ENCODE data around the gene CCNQ.

GRCh38 chrX:153608376-153608775, 9.4 kb upstream of the CCNQ start:
- TF ChIP-seq CTCF (IDR thresholded peaks at IDR 0.05; ENCODE audit: insufficient read depth, low read depth, low read length) (no peak), EZH2 (IDR thresholded peaks at IDR 0.05; ENCODE audit: insufficient read depth, low read length) (no peak)
